GM20000 (cell line): Measurements from ENCODE around the gene IKZF4.
"Not testable (repeated sequence)": the region's sequence is repeated elsewhere in the genome, so short reads cannot be mapped to it uniquely, and the experiment has no call there.

Experiments
- DNase-seq: peaks from one replicate; pipeline ENCODE4 v3.0.0; 2012; ENCODE audit warnings: low spot score
- TF ChIP-seq, protein P1 (sequence below): IDR thresholded peaks from 2 replicates; pipeline ENCODE4 v1.5.1; 2012; ENCODE audit warnings: mild to moderate bottlenecking, control low read depth; ENCODE audit errors: extremely low read depth, missing control alignments

The IKZF4 gene

GRCh38 chr12:56042843-56043242 is 22.0 kb downstream of the IKZF4 start:
- TF ChIP-seq, protein P1, sequence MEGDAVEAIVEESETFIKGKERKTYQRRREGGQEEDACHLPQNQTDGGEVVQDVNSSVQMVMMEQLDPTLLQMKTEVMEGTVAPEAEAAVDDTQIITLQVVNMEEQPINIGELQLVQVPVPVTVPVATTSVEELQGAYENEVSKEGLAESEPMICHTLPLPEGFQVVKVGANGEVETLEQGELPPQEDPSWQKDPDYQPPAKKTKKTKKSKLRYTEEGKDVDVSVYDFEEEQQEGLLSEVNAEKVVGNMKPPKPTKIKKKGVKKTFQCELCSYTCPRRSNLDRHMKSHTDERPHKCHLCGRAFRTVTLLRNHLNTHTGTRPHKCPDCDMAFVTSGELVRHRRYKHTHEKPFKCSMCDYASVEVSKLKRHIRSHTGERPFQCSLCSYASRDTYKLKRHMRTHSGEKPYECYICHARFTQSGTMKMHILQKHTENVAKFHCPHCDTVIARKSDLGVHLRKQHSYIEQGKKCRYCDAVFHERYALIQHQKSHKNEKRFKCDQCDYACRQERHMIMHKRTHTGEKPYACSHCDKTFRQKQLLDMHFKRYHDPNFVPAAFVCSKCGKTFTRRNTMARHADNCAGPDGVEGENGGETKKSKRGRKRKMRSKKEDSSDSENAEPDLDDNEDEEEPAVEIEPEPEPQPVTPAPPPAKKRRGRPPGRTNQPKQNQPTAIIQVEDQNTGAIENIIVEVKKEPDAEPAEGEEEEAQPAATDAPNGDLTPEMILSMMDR, result no peak

DNA sequence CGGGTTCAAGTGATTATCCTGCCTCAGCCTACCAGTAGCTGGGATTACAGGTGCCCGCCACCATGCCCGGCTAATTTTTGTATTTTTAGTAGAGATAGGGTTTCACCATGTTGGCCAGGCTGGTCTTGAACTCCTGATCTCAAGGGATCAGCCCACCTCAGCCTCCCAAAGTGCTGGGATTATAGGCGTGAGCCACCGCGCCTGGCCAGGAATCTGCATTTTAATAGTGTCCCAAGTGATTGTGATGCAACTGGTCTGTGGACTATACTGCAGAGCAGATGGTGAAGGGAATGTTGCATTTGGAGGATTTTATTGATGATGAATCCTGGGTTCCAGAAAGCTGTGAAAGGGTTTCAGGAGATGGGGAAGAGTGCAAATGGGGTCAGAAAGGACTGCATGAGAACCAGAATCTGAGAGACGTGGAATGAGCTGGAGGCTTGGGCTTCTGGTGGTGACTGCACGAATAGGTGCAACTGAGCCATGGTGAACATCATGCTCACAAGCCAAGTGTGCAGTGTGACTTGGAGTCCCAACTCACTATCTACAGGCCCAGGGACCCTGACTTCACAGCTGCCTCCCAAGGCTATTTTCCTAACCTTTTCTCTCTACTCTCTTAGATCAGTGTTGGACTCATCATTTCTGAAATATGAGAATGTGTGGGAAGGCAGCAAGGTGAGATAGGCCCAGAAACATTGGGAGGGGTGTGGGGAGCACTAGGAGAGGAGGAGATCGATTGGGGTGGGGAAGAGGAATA is 25.4 kb downstream of the IKZF4 start:
- no peak for DNase-seq
- TF ChIP-seq, protein P1, result no peak

More at GRCh38 chr12:56042843-56043242, 22.0 kb downstream of the IKZF4 start:
- no peak for DNase-seq

- TF ChIP-seq, protein P1, result no peak
- no peak for DNase-seq
Measured at GRCh38 chr12:56053407-56053893, 32.6 kb downstream of the IKZF4 start.

GRCh38 chr12:56059964-56060363 is 39.1 kb downstream of the IKZF4 start:
- not testable (repeated sequence) for DNase-seq

DNA sequence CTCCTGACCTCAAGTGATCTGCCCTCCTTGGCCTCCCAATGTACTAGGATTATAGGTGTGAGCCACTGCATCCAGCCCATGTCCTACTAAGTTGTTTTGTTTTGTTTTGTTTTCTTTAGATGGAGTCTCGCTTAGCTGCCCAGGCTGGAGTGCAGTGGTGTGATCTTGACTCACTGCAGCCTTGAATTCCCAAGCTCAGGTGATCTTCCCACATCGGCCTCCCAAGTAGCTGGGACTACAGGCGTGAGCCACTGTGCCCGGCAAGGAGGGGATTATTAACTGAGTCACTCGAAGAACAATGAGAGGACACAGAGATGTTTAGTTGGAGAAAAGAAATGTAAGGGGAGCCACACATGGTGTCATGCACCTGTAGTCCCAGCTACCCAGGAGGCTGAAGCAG is 41.1 kb downstream of the IKZF4 start:
- TF ChIP-seq, protein P1, result no peak
- DNase-seq, result no peak

- no peak for DNase-seq
- TF ChIP-seq, protein P1, result no peak
Measured at GRCh38 chr12:56062996-56063395, 42.2 kb downstream of the IKZF4 start.

DNA sequence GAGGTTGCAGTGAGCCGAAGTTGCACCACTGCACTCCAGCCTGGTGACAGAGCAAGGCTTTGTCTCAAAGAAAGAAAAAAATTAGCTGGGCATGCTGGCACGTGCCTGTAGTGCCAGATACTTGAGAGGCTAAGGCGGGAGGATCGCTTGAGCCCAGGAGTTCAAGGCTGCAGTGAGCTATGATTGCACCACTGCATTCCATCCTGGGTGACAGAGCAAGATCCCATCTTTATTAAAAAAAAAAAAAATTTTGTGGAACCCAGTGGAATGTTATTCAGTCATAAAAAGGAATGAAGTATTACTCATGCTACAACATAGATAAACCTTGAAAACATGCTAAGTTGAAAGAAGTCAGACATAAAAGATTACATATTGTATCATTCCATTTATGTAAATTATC is 50.8 kb downstream of the IKZF4 start:
- no peak for DNase-seq
- TF ChIP-seq, protein P1, result no peak

DNA sequence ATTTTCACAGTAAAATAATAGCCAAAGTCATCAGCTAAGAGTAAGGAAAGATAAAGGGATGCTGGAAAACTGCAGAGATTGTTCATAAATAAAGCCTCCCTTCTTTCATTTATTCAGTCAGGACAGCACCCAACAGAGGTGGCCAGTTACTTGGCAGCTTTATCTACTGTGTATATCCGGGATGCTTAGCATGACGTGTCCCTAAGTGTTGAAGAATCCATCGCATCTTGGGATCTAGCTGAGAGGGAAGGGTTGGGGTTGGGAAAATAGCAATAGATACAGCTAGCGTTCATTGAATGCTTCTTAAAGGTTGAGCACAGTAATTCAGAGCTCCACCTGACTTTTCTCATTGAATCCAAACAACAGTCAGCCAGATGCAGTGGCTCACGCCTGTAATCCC is 53.6 kb downstream of the IKZF4 start:
- DNase-seq, result no peak
- TF ChIP-seq, protein P1, result no peak

DNA sequence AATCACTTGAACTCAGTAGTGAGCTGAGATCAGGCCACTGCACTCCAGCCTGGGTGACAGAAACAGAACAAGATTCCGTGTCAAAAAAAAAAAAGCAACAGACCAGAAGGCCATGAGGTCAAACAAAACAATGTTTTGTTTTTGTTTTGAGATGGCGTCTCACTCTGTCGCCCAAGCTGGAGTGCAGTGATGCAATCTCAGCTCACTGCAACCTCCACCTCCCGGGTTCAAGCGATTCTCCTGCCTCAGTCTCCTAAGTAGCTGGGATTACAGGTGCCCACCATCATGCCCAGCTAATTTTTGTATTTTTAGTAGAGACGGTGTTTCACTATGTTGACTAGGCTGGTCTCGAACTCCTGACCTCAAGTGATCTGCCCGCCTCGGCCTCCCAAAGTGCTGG is 57.1 kb downstream of the IKZF4 start:
- DNase-seq, result not testable (repeated sequence)
